ENCODE results near the gene AGAP3. TPM values are rescaled to one million over a fixed set of nuclear protein-coding genes. Genes with fewer than 3 reads are reported as not detected.

The AGAP3 gene
- total RNA-seq, 4 donors from 2014 or later: 54.9 to 74.4 (median 63.8) TPM

GRCh38 chr7:151129117-151129959, 43.1 kb downstream of the AGAP3 start:
- WGBS, 2 donors (ENCODE audit: low coverage in 1 of 2): 89% methylated on average over 24 of the region's 28 CpGs; no CpG with 5 or more reads in 1 of the 2 donors
- Histone ChIP-seq H3K27ac (no peak overlapping the region), H3K4me3 (no peak overlapping the region), H3K27me3 (no peaks in the 10 kb centered on the region), H3K9me3 (no peaks in the 10 kb centered on the region), H3K4me1 (peaks cover 0 to 25% (median 19%) of the 10 kb centered on the region in 4 donors), H3K36me3 (peaks cover 0 to 12% (median 5%) of the 10 kb centered on the region in 4 donors)
- DNase-seq: no peak
- intact Hi-C loops (cut with DNase I; ENCODE audit: low total_unique reads) (loop anchor here (10.0 kb wide), 1 partner anchor 175 kb away; no protein-coding TSS in a partner anchor), in situ Hi-C loops (cut with MboI; ENCODE audit: low pct_ligation_motif_present in 1 of 4, low pct_unique_long_range_greater_than_20kb in 1 of 4, low sequenced_read_pairs in 3 of 4) (loop anchor here in 2 of 4 donors (5.0 to 10.0 kb wide), 2 partner anchors 43 to 45 kb away; no protein-coding TSS in a partner anchor)
- TF ChIP-seq POLR2A (IDR thresholded peaks at IDR 0.05): no peak
- TF ChIP-seq CTCF (IDR thresholded peaks at IDR 0.05): no peak
- TF ChIP-seq EP300 (IDR thresholded peaks at IDR 0.05; ENCODE audit: low read depth): no peak

DNA sequence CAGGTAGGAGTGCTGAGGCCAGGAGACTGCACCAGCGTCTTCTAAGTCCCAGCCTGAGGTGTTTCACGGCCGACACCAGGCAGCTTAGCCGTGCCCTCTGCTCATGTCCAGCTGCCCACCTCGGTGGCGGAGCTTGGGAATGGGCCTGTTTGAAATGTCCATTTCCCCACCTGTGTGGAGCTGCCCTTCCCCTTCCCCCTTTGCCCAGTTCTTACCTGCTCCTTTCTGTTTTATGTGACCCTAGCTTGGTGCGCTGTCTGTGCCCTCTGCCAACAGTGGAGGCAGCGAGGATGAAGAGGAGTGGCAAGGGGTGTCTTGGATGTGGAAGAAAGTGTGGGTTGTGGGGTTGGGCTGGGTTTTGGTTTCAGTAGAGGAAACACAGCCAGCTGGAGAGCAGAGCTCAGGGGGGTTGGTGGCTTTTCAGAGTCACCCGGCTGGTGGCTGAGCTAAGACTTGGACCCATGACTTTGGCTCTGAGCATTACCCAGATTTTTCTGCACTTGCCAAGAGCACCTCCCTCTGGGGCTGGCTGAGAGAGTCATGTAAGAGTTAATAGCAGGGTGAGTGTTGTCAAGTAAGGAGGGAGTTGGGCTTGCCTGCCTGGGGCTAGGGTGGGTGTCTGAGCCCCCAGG, 43.8 kb downstream of the AGAP3 start:
- in situ Hi-C loops (cut with MboI; ENCODE audit: low pct_ligation_motif_present in 1 of 4, low pct_unique_long_range_greater_than_20kb in 1 of 4, low sequenced_read_pairs in 3 of 4): loop anchor here in 2 of 4 donors (5.0 to 10.0 kb wide), 2 partner anchors 42 to 45 kb away; no protein-coding TSS in a partner anchor
- intact Hi-C loops (cut with DNase I; ENCODE audit: low total_unique reads): loop anchor here (10.0 kb wide), 1 partner anchor 175 kb away; no protein-coding TSS in a partner anchor
- peaks cover 0 to 20% (median 9%) of the 10 kb centered on the region in 4 donors for H3K36me3 ChIP-seq

GRCh38 chr7:151130741-151131157, 44.5 kb downstream of the AGAP3 start:
- WGBS, 2 donors (ENCODE audit: low coverage in 1 of 2): 93 to 97% methylated on average over 9 to 17 of the region's 17 CpGs
- intact Hi-C loops (cut with DNase I; ENCODE audit: low total_unique reads) (no loop called here), in situ Hi-C loops (cut with MboI; ENCODE audit: low pct_ligation_motif_present in 1 of 4, low pct_unique_long_range_greater_than_20kb in 1 of 4, low sequenced_read_pairs in 3 of 4) (no loop called here)
- H3K4me3 ChIP-seq: no peak overlapping the region
- no peak for DNase-seq
- no peak for TF ChIP-seq POLR2A (IDR thresholded peaks at IDR 0.05)
- TF ChIP-seq EP300 (IDR thresholded peaks at IDR 0.05; ENCODE audit: low read depth): no peak
- TF ChIP-seq POLR2AphosphoS5 (IDR thresholded peaks at IDR 0.05): no peak
- TF ChIP-seq CTCF (IDR thresholded peaks at IDR 0.05): no peak
- H3K27ac ChIP-seq: no peak overlapping the region
- no peaks in the 10 kb centered on the region for H3K27me3 ChIP-seq
- H3K9me3 ChIP-seq: no peaks in the 10 kb centered on the region
- H3K36me3 ChIP-seq: peaks cover 0 to 22% (median 10%) of the 10 kb centered on the region in 4 donors
- peaks cover 0 to 15% (median 9%) of the 10 kb centered on the region in 4 donors for H3K4me1 ChIP-seq

More for the DNA sequence above, 43.8 kb downstream of the AGAP3 start:
- Histone ChIP-seq H3K27me3 (no peaks in the 10 kb centered on the region), H3K4me3 (no peak overlapping the region), H3K27ac (no peak overlapping the region), H3K4me1 (peaks cover 0 to 21% (median 16%) of the 10 kb centered on the region in 4 donors), H3K9me3 (no peaks in the 10 kb centered on the region)
- TF ChIP-seq EP300 (IDR thresholded peaks at IDR 0.05; ENCODE audit: low read depth) (no peak), POLR2AphosphoS5 (IDR thresholded peaks at IDR 0.05) (no peak), POLR2A (IDR thresholded peaks at IDR 0.05) (no peak), CTCF (IDR thresholded peaks at IDR 0.05) (no peak)
- 92% methylated on average over 9 of the region's 9 CpGs; no CpG with 5 or more reads in 1 of the 2 donors for WGBS, 2 donors (ENCODE audit: low coverage in 1 of 2)
- DNase-seq: no peak

- in situ Hi-C loops (cut with MboI; ENCODE audit: low pct_ligation_motif_present in 1 of 4, low pct_unique_long_range_greater_than_20kb in 1 of 4, low sequenced_read_pairs in 3 of 4): no loop called here
- Histone ChIP-seq H3K36me3 (peaks cover 0 to 26% (median 12%) of the 10 kb centered on the region in 4 donors), H3K4me1 (peaks cover 0 to 10% (median 6%) of the 10 kb centered on the region in 4 donors), H3K4me3 (no peak overlapping the region), H3K9me3 (no peaks in the 10 kb centered on the region), H3K27ac (no peak overlapping the region), H3K27me3 (no peaks in the 10 kb centered on the region)
- DNase-seq: no peak
- TF ChIP-seq POLR2A (IDR thresholded peaks at IDR 0.05) (no peak), CTCF (IDR thresholded peaks at IDR 0.05) (no peak), EP300 (IDR thresholded peaks at IDR 0.05; ENCODE audit: low read depth) (no peak), POLR2AphosphoS5 (IDR thresholded peaks at IDR 0.05) (no peak)
- WGBS, 2 donors (ENCODE audit: low coverage in 1 of 2): 81 to 90% methylated on average over 10 to 13 of the region's 13 CpGs
- intact Hi-C loops (cut with DNase I; ENCODE audit: low total_unique reads): no loop called here
Observed at GRCh38 chr7:151131224-151131591, 44.9 kb downstream of the AGAP3 start.
